ENCODE data around the gene C11orf86. TPM values are rescaled to one million over a fixed set of nuclear protein-coding genes. Genes with fewer than 3 reads are reported as not detected.

C11orf86 gene
- total RNA-seq, 4 donors from 2014 or later: not detected

- TF ChIP-seq, protein P1, sequence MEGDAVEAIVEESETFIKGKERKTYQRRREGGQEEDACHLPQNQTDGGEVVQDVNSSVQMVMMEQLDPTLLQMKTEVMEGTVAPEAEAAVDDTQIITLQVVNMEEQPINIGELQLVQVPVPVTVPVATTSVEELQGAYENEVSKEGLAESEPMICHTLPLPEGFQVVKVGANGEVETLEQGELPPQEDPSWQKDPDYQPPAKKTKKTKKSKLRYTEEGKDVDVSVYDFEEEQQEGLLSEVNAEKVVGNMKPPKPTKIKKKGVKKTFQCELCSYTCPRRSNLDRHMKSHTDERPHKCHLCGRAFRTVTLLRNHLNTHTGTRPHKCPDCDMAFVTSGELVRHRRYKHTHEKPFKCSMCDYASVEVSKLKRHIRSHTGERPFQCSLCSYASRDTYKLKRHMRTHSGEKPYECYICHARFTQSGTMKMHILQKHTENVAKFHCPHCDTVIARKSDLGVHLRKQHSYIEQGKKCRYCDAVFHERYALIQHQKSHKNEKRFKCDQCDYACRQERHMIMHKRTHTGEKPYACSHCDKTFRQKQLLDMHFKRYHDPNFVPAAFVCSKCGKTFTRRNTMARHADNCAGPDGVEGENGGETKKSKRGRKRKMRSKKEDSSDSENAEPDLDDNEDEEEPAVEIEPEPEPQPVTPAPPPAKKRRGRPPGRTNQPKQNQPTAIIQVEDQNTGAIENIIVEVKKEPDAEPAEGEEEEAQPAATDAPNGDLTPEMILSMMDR (IDR thresholded peaks at IDR 0.05; ENCODE audit: low read depth): no peak
Observed at GRCh38 chr11:66938582-66939135, 36.4 kb upstream of the C11orf86 start.

GRCh38 chr11:66950112-66950535 lies 25.0 kb upstream of the C11orf86 start:
- TF ChIP-seq, protein P1 (IDR thresholded peaks at IDR 0.05; ENCODE audit: low read depth): no peak

- TF ChIP-seq, protein P1 (IDR thresholded peaks at IDR 0.05; ENCODE audit: low read depth): no peak
Observed at GRCh38 chr11:66951135-66951534, 24.0 kb upstream of the C11orf86 start.

DNA sequence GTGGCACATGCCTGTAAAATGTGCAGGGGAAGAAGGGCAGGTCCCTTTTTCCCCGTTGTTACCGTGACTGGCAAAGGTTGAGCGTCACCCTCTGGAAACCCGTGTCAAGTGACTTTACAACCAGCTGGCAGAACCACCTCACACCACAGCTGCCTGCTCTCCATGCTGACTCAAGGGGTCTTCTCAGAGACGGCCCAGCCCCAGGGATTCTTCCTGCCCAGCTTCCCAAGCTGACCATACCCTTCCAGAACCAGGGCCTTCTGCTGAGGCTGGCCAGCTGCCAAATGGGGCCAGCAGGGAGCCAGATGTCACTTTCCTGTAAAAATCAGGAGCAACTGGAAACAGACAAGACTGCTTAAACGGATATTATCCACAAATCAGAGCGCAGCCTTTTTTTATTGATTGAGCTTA lies 23.2 kb upstream of the C11orf86 start:
- TF ChIP-seq, protein P1 (IDR thresholded peaks at IDR 0.05; ENCODE audit: low read depth): no peak

DNA sequence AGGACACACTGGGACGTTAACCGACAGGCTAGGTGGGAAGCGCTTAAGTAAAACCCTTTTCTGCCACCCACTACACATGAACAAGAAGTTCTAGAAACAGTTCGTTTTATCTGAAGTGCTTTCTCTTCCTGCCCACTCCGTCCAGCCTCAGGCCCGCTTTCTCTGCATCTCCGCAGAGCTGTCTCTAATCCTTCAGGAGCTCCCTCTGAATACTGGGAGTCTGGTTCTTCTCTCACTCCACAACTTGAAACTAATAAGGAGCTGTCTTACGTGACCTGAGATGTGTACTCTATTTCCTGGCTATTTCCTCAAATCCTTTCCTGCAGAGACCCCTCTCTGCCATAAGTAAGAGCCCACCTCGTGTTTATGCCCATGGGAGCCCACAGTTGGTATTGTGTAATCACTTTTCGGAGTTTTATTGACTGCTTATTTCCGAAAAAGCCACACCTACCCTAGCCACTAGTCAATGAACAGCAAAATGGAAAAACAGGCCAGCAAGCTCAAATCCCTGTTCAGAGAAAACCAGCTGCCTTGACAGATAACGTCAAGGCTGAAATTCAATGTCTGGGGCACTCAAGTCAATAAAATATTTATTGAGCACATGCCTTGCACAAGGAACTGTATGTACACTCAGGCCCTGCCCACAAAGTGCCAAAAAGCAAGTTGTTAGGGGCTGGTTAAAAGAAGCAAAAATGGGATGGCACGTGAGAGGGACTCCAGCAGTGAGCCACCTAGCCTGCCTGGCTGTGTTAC lies 21.8 kb upstream of the C11orf86 start:
- TF ChIP-seq, protein P1 (IDR thresholded peaks at IDR 0.05; ENCODE audit: low read depth): no peak

GRCh38 chr11:66956689-66957290 lies 18.3 kb upstream of the C11orf86 start:
- TF ChIP-seq, protein P1 (IDR thresholded peaks at IDR 0.05; ENCODE audit: low read depth): no peak

GRCh38 chr11:66957971-66958231 lies 17.2 kb upstream of the C11orf86 start:
- TF ChIP-seq, protein P1 (IDR thresholded peaks at IDR 0.05; ENCODE audit: low read depth): no peak
